ENCODE results near the gene IGFBP6.

The IGFBP6 gene

GRCh38 chr12:53122961-53123468 lies 25.5 kb downstream of the IGFBP6 start:
- no peak for DNase-seq

- no peak for DNase-seq
Observed at GRCh38 chr12:53123578-53124351, 26.3 kb downstream of the IGFBP6 start.

DNA sequence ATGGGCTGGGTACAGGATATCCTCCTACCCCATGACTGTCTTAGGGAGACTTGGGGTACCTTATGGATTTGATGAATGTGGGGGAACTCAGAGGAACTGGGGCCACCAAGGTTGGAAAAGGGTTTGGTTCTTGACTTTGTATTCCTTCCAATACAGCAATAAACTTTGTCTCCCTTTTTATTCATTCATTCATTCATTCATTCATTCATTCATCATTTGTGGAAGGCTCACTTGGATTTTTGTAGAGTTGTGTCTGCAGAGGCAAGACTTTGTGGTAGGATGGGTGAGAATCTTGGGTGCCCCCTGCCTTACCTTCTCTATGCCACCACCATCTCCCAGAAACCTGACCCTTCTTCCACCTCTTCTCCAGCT lies 26.9 kb downstream of the IGFBP6 start:
- no peak for DNase-seq

DNA sequence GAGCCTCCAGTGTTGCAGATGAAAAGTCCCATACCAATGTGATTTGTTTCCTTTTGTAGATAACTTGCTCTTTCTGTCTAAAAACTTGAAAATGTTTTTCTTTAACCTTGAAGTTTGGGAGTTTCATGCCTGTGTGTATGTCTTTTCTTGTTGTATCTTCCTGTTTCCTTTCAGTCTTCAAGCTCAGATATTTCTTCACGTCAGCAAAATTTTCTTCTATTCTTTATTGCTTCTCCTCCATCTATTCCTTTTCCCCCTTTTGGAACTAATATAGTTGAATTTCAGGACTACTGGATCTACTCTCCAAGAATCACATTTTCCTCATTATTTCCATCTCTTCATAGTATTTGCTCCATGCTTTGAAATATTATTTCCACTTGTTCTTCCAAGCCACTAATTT lies 29.7 kb downstream of the IGFBP6 start:
- DNase-seq = no peak

DNA sequence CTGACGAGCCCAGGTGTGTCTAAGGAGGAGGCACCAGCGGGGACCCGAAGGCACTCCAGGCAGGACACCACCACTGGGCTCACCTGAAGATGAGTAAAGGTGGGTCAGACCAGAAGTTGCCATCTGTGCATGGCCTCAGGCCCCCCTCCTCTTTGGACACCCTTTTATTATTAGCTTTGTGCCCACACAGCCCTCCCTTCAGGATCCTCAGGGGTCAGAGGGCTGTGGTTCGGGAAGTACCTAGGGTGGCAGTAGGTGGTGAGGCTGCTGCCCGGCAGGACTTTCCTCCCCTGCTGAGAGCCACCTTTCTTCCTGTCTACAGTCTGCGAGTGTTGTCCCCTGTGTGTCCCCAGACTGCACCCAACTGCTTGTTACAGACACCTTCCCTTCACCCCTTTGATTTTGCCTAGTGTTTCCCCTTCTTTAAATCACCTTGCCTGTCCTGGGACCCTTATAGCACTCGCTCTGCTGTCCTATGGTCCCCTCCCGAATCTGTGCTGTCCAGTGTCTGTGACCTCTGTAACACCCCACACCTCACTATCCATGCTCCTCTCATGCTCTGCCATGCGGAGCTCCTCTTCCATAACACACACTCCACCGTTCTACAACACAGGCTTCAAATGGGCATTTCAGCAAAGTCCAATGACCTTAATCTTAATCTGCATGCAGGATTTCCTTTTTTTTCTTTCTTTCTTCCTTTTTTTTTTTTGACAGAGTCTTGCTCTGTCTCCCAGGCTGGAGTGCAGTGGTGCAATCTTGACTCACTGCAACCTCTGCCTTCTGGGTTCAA lies 31.5 kb downstream of the IGFBP6 start:
- no peak for DNase-seq

GRCh38 chr12:53131844-53132243 lies 34.4 kb downstream of the IGFBP6 start:
- DNase-seq = no peak

DNA sequence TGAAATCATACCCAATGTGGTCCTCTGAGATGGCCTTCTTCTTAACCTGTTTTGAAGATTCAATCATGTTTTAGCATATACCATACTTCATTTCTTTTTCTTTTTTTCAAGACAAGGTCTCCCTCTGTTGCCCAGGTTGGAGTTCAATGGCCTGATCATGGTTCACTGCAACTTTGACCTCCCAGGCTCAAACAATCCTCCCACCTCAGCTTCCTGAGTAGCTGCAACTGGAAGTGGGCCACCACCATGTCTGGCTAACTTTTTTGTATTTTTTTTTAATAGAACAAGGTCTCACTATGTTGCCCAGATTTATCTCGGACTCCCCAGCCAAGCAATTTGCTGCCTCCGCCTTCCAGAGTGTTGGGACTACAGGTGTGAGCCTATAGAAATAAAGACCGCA lies 36.3 kb downstream of the IGFBP6 start:
- DNase-seq = no peak

DNA sequence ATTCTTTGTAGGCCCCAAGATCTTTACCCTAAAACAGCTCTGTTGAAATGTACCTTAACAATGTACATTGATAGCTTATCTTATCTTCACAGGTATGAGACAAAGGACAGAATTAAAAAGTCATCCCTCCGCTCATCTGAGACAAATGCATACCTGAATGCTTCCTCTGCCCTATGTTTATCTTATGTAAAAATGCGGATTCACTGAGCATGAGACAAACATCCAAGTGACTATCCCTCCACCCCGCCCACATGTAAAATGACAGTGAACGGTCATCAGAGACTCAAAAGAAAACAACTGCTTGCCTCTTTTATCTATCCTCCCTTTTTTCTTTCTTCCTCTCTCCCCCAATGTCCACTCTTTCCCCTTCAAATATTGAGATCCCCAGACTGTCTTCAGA lies 45.9 kb downstream of the IGFBP6 start:
- no peak for DNase-seq

GRCh38 chr12:53145383-53146260 lies 48.2 kb downstream of the IGFBP6 start:
- DNase-seq = no peak

- no peak for DNase-seq
Observed at GRCh38 chr12:53147181-53147580, 49.7 kb downstream of the IGFBP6 start.

GRCh38 chr12:53147653-53148052 lies 50.2 kb downstream of the IGFBP6 start:
- no peak for DNase-seq

DNA sequence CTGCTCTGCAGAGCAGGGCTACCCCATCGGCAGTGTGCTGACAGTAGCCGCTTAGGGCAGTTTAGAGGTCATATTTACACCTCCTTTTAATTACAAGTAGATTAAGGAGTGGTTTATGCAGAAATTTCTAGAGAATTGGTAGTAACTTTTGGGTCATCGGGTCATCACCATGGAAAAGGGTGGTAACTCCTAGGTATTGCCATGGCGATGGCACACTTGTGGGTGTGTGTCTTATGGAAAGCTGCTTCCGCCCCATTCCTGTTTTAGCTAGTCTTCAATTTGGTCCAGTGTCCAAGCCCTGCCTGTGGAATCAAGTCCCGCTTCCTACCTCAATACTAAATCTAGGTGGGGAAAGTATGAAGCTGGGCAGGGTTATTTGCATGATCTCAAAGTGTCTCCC lies 53.6 kb downstream of the IGFBP6 start:
- DNase-seq = no peak
